Measurements from ENCODE around the gene F5. TPM values are rescaled to one million over a fixed set of nuclear protein-coding genes. Genes with fewer than 3 reads are reported as not detected.

F5 gene
- total and polyA plus RNA-seq, 2 experiments from 2014 or later, result 0.16 TPM; not detected in 1

DNA sequence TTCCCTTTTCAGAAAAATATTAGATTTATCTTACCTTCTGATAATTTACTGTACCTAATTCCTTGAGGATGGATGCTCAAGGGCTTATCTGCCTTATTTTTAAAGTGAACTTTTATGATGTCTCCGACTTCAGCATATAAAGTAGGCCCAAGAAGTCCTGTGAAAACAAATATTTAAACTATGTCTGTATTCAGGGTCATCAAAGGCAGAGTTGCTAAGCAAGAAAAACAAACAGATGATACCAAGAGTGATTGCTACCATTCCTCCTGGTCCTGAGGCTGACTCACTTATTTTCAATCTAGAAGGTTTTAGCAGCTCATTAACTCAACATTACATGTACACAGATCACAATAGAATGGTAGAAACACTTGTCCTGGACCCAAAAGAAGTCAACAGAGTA lies 14.1 kb downstream of the F5 start:
- peaks cover 1% of the 10 kb centered on the region for H3K27me3 Mint-ChIP-seq (ENCODE audit: insufficient read depth, low read depth, poor library complexity)
- no peak overlapping the region for H3K27ac ChIP-seq (ENCODE audit: low read depth)
- DNase-seq (ENCODE audit: low spot score) (peak; percentile 28), ATAC-seq (no peak)
- 0 out of 2 replicates have a peak, but pooled peaks cover 7% of the 10 kb centered on the region for H3K9me2 ChIP-seq (ENCODE audit: insufficient read depth)
- H3K79me2 ChIP-seq (replicated peaks; ENCODE audit: insufficient read depth), result no peaks in the 10 kb centered on the region
- no peaks in the 10 kb centered on the region for H3F3A ChIP-seq (replicated peaks; ENCODE audit: low read depth)
- H3K4me3 ChIP-seq, result no peak overlapping the region
- no peaks in the 10 kb centered on the region for H3K4me1 ChIP-seq (ENCODE audit: insufficient read depth)
- H3K4me3 Mint-ChIP-seq, result no peak overlapping the region
- no peaks in the 10 kb centered on the region for H3K36me3 ChIP-seq (ENCODE audit: insufficient read depth)
- H3K27me3 ChIP-seq (ENCODE audit: insufficient read depth), result no peaks in the 10 kb centered on the region
- no peak overlapping the region for H3K4me2 ChIP-seq
- TF ChIP-seq, protein P1, sequence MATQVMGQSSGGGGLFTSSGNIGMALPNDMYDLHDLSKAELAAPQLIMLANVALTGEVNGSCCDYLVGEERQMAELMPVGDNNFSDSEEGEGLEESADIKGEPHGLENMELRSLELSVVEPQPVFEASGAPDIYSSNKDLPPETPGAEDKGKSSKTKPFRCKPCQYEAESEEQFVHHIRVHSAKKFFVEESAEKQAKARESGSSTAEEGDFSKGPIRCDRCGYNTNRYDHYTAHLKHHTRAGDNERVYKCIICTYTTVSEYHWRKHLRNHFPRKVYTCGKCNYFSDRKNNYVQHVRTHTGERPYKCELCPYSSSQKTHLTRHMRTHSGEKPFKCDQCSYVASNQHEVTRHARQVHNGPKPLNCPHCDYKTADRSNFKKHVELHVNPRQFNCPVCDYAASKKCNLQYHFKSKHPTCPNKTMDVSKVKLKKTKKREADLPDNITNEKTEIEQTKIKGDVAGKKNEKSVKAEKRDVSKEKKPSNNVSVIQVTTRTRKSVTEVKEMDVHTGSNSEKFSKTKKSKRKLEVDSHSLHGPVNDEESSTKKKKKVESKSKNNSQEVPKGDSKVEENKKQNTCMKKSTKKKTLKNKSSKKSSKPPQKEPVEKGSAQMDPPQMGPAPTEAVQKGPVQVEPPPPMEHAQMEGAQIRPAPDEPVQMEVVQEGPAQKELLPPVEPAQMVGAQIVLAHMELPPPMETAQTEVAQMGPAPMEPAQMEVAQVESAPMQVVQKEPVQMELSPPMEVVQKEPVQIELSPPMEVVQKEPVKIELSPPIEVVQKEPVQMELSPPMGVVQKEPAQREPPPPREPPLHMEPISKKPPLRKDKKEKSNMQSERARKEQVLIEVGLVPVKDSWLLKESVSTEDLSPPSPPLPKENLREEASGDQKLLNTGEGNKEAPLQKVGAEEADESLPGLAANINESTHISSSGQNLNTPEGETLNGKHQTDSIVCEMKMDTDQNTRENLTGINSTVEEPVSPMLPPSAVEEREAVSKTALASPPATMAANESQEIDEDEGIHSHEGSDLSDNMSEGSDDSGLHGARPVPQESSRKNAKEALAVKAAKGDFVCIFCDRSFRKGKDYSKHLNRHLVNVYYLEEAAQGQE (IDR thresholded peaks at IDR 0.05; ENCODE audit: unreplicated experiment), result no peak
- TF ChIP-seq ZNF114 (CRISPR knock-in tag; IDR thresholded peaks at IDR 0.05), result no peak
- no peak for TF ChIP-seq POLR2AphosphoS5 (IDR thresholded peaks at IDR 0.05; ENCODE audit: low read depth)
- TF ChIP-seq, protein P2, sequence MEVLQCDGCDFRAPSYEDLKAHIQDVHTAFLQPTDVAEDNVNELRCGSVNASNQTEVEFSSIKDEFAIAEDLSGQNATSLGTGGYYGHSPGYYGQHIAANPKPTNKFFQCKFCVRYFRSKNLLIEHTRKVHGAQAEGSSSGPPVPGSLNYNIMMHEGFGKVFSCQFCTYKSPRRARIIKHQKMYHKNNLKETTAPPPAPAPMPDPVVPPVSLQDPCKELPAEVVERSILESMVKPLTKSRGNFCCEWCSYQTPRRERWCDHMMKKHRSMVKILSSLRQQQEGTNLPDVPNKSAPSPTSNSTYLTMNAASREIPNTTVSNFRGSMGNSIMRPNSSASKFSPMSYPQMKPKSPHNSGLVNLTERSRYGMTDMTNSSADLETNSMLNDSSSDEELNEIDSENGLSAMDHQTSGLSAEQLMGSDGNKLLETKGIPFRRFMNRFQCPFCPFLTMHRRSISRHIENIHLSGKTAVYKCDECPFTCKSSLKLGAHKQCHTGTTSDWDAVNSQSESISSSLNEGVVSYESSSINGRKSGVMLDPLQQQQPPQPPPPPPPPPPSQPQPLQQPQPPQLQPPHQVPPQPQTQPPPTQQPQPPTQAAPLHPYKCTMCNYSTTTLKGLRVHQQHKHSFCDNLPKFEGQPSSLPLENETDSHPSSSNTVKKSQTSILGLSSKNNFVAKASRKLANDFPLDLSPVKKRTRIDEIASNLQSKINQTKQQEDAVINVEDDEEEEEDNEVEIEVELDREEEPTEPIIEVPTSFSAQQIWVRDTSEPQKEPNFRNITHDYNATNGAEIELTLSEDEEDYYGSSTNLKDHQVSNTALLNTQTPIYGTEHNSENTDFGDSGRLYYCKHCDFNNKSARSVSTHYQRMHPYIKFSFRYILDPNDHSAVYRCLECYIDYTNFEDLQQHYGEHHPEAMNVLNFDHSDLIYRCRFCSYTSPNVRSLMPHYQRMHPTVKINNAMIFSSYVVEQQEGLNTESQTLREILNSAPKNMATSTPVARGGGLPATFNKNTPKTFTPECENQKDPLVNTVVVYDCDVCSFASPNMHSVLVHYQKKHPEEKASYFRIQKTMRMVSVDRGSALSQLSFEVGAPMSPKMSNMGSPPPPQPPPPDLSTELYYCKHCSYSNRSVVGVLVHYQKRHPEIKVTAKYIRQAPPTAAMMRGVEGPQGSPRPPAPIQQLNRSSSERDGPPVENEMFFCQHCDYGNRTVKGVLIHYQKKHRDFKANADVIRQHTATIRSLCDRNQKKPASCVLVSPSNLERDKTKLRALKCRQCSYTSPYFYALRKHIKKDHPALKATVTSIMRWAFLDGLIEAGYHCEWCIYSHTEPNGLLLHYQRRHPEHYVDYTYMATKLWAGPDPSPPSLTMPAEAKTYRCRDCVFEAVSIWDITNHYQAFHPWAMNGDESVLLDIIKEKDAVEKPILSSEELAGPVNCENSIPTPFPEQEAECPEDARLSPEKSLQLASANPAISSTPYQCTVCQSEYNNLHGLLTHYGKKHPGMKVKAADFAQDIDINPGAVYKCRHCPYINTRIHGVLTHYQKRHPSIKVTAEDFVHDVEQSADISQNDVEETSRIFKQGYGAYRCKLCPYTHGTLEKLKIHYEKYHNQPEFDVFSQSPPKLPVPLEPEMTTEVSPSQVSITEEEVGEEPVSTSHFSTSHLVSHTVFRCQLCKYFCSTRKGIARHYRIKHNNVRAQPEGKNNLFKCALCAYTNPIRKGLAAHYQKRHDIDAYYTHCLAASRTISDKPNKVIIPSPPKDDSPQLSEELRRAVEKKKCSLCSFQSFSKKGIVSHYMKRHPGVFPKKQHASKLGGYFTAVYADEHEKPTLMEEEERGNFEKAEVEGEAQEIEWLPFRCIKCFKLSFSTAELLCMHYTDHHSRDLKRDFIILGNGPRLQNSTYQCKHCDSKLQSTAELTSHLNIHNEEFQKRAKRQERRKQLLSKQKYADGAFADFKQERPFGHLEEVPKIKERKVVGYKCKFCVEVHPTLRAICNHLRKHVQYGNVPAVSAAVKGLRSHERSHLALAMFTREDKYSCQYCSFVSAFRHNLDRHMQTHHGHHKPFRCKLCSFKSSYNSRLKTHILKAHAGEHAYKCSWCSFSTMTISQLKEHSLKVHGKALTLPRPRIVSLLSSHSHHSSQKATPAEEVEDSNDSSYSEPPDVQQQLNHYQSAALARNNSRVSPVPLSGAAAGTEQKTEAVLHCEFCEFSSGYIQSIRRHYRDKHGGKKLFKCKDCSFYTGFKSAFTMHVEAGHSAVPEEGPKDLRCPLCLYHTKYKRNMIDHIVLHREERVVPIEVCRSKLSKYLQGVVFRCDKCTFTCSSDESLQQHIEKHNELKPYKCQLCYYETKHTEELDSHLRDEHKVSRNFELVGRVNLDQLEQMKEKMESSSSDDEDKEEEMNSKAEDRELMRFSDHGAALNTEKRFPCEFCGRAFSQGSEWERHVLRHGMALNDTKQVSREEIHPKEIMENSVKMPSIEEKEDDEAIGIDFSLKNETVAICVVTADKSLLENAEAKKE (CRISPR knock-in tag; IDR thresholded peaks at IDR 0.05), result no peak
- no peak for TF ChIP-seq NANOG (IDR thresholded peaks at IDR 0.05; ENCODE audit: borderline replicate concordance)
- TF ChIP-seq ZNF331 (CRISPR knock-in tag; IDR thresholded peaks at IDR 0.05; ENCODE audit: low read depth), result no peak
- no peak for TF ChIP-seq CREB1 (CRISPR knock-in tag; IDR thresholded peaks at IDR 0.05; ENCODE audit: low read depth)
- no peak for TF ChIP-seq JUNB (IDR thresholded peaks at IDR 0.05; ENCODE audit: unreplicated experiment)
- no peak for TF ChIP-seq STAT1 (IDR thresholded peaks at IDR 0.05; ENCODE audit: unreplicated experiment)
- TF ChIP-seq EZH2phosphoT487 (IDR thresholded peaks at IDR 0.05; ENCODE audit: unreplicated experiment), result no peak
- no peak for TF ChIP-seq EZH2 (IDR thresholded peaks at IDR 0.05; ENCODE audit: low read depth, unreplicated experiment)
- TF ChIP-seq, protein P3, sequence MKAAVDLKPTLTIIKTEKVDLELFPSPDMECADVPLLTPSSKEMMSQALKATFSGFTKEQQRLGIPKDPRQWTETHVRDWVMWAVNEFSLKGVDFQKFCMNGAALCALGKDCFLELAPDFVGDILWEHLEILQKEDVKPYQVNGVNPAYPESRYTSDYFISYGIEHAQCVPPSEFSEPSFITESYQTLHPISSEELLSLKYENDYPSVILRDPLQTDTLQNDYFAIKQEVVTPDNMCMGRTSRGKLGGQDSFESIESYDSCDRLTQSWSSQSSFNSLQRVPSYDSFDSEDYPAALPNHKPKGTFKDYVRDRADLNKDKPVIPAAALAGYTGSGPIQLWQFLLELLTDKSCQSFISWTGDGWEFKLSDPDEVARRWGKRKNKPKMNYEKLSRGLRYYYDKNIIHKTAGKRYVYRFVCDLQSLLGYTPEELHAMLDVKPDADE (IDR thresholded peaks at IDR 0.05), result no peak
- TF ChIP-seq, protein P4, sequence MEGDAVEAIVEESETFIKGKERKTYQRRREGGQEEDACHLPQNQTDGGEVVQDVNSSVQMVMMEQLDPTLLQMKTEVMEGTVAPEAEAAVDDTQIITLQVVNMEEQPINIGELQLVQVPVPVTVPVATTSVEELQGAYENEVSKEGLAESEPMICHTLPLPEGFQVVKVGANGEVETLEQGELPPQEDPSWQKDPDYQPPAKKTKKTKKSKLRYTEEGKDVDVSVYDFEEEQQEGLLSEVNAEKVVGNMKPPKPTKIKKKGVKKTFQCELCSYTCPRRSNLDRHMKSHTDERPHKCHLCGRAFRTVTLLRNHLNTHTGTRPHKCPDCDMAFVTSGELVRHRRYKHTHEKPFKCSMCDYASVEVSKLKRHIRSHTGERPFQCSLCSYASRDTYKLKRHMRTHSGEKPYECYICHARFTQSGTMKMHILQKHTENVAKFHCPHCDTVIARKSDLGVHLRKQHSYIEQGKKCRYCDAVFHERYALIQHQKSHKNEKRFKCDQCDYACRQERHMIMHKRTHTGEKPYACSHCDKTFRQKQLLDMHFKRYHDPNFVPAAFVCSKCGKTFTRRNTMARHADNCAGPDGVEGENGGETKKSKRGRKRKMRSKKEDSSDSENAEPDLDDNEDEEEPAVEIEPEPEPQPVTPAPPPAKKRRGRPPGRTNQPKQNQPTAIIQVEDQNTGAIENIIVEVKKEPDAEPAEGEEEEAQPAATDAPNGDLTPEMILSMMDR (conservative IDR thresholded peaks at IDR 0.05; ENCODE audit: low read depth in 2 of 2), result no peak
- H4K20me1 ChIP-seq (replicated peaks; ENCODE audit: insufficient read depth), result no peaks in the 10 kb centered on the region
- no peaks in the 10 kb centered on the region for H3K9me3 Mint-ChIP-seq
- H2AFZ ChIP-seq, result no peak overlapping the region; the same call in 1 of the 2 replicates
- no peaks in the 10 kb centered on the region for H3K4me1 Mint-ChIP-seq
- H3K27ac Mint-ChIP-seq, result no peak overlapping the region
- H3K36me3 Mint-ChIP-seq (ENCODE audit: low read depth), result no peaks in the 10 kb centered on the region
